ENCODE measurements around the gene KMT2B.

The KMT2B gene

GRCh38 chr19:35780717-35781116 is 62.9 kb downstream of the KMT2B start:
- DNase-seq, result no peak

- DNase-seq, result no peak
Measured at GRCh38 chr19:35781650-35782049, 63.8 kb downstream of the KMT2B start.

GRCh38 chr19:35782589-35782988 is 64.8 kb downstream of the KMT2B start:
- no peak for DNase-seq

GRCh38 chr19:35783469-35784434 is 65.9 kb downstream of the KMT2B start:
- DNase-seq, result no peak

- no peak for DNase-seq
Measured at GRCh38 chr19:35784503-35785338, 66.9 kb downstream of the KMT2B start.

- DNase-seq, result no peak
Measured at GRCh38 chr19:35785339-35785627, 67.5 kb downstream of the KMT2B start.

- DNase-seq, result no peak
Measured at GRCh38 chr19:35786299-35787160, 68.7 kb downstream of the KMT2B start.

GRCh38 chr19:35787227-35787799 is 69.5 kb downstream of the KMT2B start:
- DNase-seq, result no peak
